GM10266 (cell line): ENCODE results near the gene CDK16.

Source experiments
- DNase-seq: peaks from one replicate; pipeline ENCODE4 v3.0.0; 2012; ENCODE audit errors: extremely low spot score
- CTCF ChIP-seq: IDR thresholded peaks from 2 replicates; pipeline ENCODE4 v1.5.1; 2012; ENCODE audit warnings: mild to moderate bottlenecking, low read depth; ENCODE audit not compliant: control insufficient read depth, insufficient read depth; ENCODE audit errors: missing control alignments

Gene CDK16

GRCh38 chrX:47218280-47218919, at the start of gene CDK16:
Gene CDK16, plus strand, starts transcription at chrX:47218681. Its CDS starts 4,877 bp downstream, at chrX:47223558.
- TF ChIP-seq CTCF: no peak
- peak; percentile 89 for DNase-seq

DNA sequence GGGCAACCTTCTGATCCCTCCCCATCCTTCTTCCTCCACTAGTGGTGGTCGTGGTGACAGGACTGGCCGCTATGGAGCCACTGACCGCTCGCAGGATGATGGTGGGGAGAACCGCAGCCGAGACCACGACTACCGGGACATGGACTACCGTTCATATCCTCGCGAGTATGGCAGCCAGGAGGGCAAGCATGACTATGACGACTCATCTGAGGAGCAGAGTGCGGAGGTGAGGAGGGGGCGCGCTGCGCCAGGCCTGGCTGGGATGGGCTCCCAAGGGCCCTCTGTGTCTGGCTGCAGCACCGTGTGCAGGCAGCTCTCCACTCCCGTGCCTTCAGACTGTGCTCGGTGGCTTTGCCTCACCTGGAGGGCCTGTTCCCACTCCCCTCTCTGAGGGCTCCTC, 49.2 kb upstream of the CDK16 start:
- no peak for DNase-seq
- TF ChIP-seq CTCF: no peak

DNA sequence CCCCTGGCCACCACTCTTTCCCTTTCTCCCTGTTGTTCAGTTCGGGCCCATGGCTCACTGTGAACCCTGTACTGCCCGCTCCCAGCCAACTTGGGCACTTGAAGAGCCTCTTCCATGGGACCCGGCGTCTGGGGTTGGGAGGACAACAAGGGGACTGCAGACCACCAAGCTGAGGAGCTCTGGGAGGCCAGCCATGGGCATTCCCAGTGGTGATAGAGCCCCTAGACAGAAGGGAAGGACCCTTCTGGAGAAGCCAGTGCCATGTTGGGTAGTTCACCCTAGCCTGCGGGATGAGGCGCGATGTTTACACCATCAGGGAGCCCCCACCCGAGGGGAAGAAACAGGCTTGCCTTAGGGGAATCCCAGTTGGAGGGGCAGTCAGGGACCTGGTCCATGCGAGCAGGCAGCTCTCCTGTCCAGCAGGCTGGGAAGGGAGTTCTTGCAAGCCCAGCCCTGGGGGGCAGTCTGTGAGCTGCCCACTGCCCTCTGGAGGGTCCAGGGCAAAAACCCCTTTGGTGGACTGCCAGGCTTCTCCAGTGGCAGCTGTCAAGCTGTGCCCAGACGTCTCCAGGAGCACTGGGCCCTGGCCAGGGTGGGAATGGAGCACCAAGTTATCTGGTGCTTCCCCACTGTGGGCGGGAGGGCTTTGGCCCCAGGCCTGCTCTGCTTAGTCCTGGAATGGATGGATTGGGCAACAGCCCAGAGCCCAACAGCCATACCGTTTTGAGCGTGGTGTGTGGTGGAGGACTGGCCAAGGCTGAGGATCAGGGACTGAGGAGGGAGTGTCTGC, 48.6 kb upstream of the CDK16 start:
- no peak for DNase-seq
- no peak for TF ChIP-seq CTCF

DNA sequence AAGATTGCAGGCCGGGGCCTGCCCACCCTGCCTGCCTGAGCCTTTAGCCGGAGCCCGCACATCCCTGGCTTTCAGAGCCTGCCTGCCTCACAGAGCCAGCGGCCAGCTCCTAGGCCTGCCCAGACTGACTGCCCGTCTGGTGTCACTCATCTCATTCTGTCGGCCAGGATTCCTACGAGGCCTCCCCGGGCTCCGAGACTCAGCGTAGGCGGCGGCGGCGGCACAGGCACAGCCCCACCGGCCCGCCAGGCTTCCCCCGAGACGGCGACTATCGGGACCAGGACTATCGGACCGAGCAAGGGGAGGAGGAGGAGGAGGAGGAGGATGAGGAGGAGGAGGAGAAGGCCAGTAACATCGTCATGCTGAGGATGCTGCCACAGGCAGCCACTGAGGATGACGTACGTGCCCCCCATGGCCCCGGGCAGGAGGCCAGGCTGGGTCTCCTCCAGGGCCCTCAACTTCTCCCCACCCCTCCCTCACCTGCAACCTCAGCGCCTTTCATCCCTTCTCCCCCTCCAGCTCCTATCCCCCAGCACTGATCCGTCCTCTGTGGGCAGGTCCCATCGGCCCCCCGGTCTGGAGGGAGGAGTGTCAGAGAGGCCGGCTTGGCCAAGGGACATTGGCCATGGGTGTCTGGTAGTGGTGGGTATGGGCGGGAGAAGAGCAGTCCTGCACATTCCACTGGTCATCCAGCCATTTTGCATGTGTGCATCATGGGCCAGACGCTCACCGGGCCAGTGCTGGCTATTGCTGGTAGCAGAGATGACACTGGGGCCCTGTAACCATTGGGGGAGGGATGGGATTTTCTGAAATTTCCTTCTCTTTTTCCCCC, 47.4 kb upstream of the CDK16 start:
- TF ChIP-seq CTCF: no peak
- DNase-seq: no peak

GRCh38 chrX:47171996-47172395, 46.5 kb upstream of the CDK16 start:
- TF ChIP-seq CTCF: no peak
- no peak for DNase-seq

- no peak for TF ChIP-seq CTCF
Measured at GRCh38 chrX:47172549-47172948, 45.9 kb upstream of the CDK16 start.

More at GRCh38 chrX:47172549-47172948, 45.9 kb upstream of the CDK16 start:
- no peak for DNase-seq
